ENCODE measurements around the gene RNPS1. TPM values are rescaled to one million over a fixed set of nuclear protein-coding genes. Genes with fewer than 3 reads are reported as not detected.
A peak's percentile ranks its signal among the peaks of the same experiment; 100 is the strongest.

RNPS1 gene
- total and polyA plus RNA-seq, 2 of the 4 experiments (the other 2 are of a cell fraction) = 57.5 to 192 TPM

- 89% methylated on average over 5 of the region's 11 CpGs; no CpG with 5 or more reads in 1 of the 2 experiments for WGBS, 2 experiments (ENCODE audit: extremely low coverage in 2 of 2, insufficient read length in 1 of 2)
- TF ChIP-seq CEBPB (IDR thresholded peaks at IDR 0.05; ENCODE audit: low read depth, low read length) (no peak), RAD21 (IDR thresholded peaks at IDR 0.05; ENCODE audit: low read length) (no peak), POLR2A (IDR thresholded peaks at IDR 0.05; ENCODE audit: low read depth, low read length) (no peak), SMC3 (IDR thresholded peaks at IDR 0.05; ENCODE audit: low read depth, low read length) (no peak), FOS (IDR thresholded peaks at IDR 0.05; ENCODE audit: low read depth, low read length) (no peak), MAFK (IDR thresholded peaks at IDR 0.05; ENCODE audit: low read depth, low read length) (no peak), BHLHE40 (IDR thresholded peaks at IDR 0.05; ENCODE audit: low read depth, low read length) (no peak), RFX5 (IDR thresholded peaks at IDR 0.05; ENCODE audit: low read depth, low read length) (no peak), CHD1 (IDR thresholded peaks at IDR 0.05; ENCODE audit: low read depth, low read length) (no peak), RCOR1 (IDR thresholded peaks at IDR 0.05; ENCODE audit: insufficient replicate concordance, low read length) (no peak), MXI1 (IDR thresholded peaks at IDR 0.05; ENCODE audit: borderline replicate concordance, low read depth, low read length) (no peak), USF2 (IDR thresholded peaks at IDR 0.05; ENCODE audit: low read depth, low read length) (no peak), ELK1 (IDR thresholded peaks at IDR 0.05; ENCODE audit: borderline replicate concordance, low read depth, low read length) (no peak)
- Histone ChIP-seq H2BK5ac (ENCODE audit: low read depth, low read length, poor library complexity, severe bottlenecking) (no peak overlapping the region), H3K56ac (ENCODE audit: extremely low read depth, insufficient read depth, low read length) (no peak overlapping the region), H3K23ac (ENCODE audit: low read depth, low read length) (no peak overlapping the region), H2BK15ac (ENCODE audit: low read depth, low read length) (no peak overlapping the region), H2AK9ac (replicated peaks; ENCODE audit: low read depth, low read length, poor library complexity) (no peak overlapping the region), H3K14ac (replicated peaks; ENCODE audit: low read depth, low read length) (no peak overlapping the region), H3K4me2 (ENCODE audit: low read depth, low read length) (no peak overlapping the region), H3K9me1 (ENCODE audit: insufficient read depth, low read length) (0 out of 2 replicates have a peak, but pooled peaks cover 2% of the 10 kb centered on the region), H3K4ac (ENCODE audit: low read depth, low read length) (no peak overlapping the region), H3K9ac (ENCODE audit: low read depth, low read length) (no peak overlapping the region), H2BK20ac (ENCODE audit: low read depth, low read length) (no peak overlapping the region), H2BK120ac (ENCODE audit: low read depth, low read length) (no peak overlapping the region), H3K4me1 (ENCODE audit: control insufficient read depth, insufficient read depth, low read length) (peaks cover 9% of the 10 kb centered on the region), H2AFZ (replicated peaks; ENCODE audit: low read length, poor library complexity) (no peak overlapping the region), H4K8ac (ENCODE audit: low read depth in 2 of 2, low read length in 2 of 2) (no peak overlapping the region), H3K27me3 (ENCODE audit: control insufficient read depth, insufficient read depth, low read length) (no peaks in the 10 kb centered on the region), H3K18ac (ENCODE audit: low read depth, low read length) (no peak overlapping the region), H2AK5ac (ENCODE audit: low read depth, low read length) (no peak overlapping the region), H4K5ac (ENCODE audit: low read depth, low read length) (no peak overlapping the region), H3K79me1 (ENCODE audit: low read depth in 1 of 2, low read length in 2 of 2) (peaks cover 21 to 51% of the 10 kb centered on the region in 2 experiments), H3K9me3 (ENCODE audit: control insufficient read depth, insufficient read depth, low read length) (no peaks in the 10 kb centered on the region), H4K91ac (ENCODE audit: insufficient read depth, low read depth, low read length) (no peak overlapping the region), H3K36me3 (ENCODE audit: control insufficient read depth, insufficient read depth, low read length) (peaks cover 42% of the 10 kb centered on the region), H4K20me1 (ENCODE audit: insufficient read depth, low read length) (peaks cover 30% of the 10 kb centered on the region), H3K4me3 (ENCODE audit: insufficient read depth, low read depth, low read length) (no peak overlapping the region), H3K27ac (ENCODE audit: insufficient read depth, low read length) (no peak overlapping the region)
- in situ Hi-C loops (cut with MboI; ENCODE audit: low sequenced_read_pairs) (loop anchor here (10.0 kb wide), 1 partner anchor 252 kb away; no protein-coding TSS in a partner anchor), intact Hi-C loops (cut with micrococcal nuclease) (no loop called here), dilution Hi-C loops (cut with HindIII; ENCODE audit: low sequenced_read_pairs, unreplicated experiment) (no loop called here)
- DNase-seq (no peak), ATAC-seq (ENCODE audit: low read depth) (no peak)
- POLR2A ChIA-PET (ENCODE audit: unreplicated experiment) = no interaction called here
- TSS peak; percentile 75 for BruUV-seq (replicated peaks)
- CTCF ChIA-PET = no interaction called here
Observed at GRCh38 chr16:2253293-2253692, 14.6 kb downstream of the RNPS1 start.

Measured in IMR-90 (cell line).